GM21737 (cell line): ENCODE measurements around the gene PLXNA3.
A peak's percentile ranks its signal among the peaks of the same experiment; 100 is the strongest.

Source experiments
- ATAC-seq: cut with Tn5 transposase; IDR thresholded peaks from one replicate; pipeline ENCODE4 v1.9.1; 2021; ENCODE audit warnings: mild to moderate bottlenecking, moderate library complexity; ENCODE audit not compliant: unreplicated experiment

The PLXNA3 gene

GRCh38 chrX:154458116-154458953 lies at the start of gene PLXNA3:
TSS of gene PLXNA3 (plus strand) at chrX:154458281. CDS start at chrX:154460184, 1,903 bp downstream.
- peak; percentile 57 for ATAC-seq

GRCh38 chrX:154408659-154409221 lies 49.3 kb upstream of the PLXNA3 start:
- ATAC-seq: peak; percentile 9

GRCh38 chrX:154409222-154409871 lies 48.7 kb upstream of the PLXNA3 start, which contains the start of gene DNASE1L1:
TSS of gene DNASE1L1 (minus strand) at chrX:154409254. CDS start at chrX:154405568, 3,686 bp downstream.
- ATAC-seq: peak; percentile 39

- ATAC-seq: peak; percentile 50
These were observed 46.1 kb upstream of the PLXNA3 start for GRCh38 chrX:154411981-154412340.

GRCh38 chrX:154412468-154412867 lies 45.6 kb upstream of the PLXNA3 start:
- ATAC-seq: no peak

- ATAC-seq: no peak
These were observed 44.9 kb upstream of the PLXNA3 start for GRCh38 chrX:154413142-154413541.

- ATAC-seq: no peak
These were observed 40.9 kb upstream of the PLXNA3 start for GRCh38 chrX:154417157-154417556.

GRCh38 chrX:154419189-154419588 lies 38.9 kb upstream of the PLXNA3 start:
- no peak for ATAC-seq

- no peak for ATAC-seq
These were observed 38.2 kb upstream of the PLXNA3 start for GRCh38 chrX:154419688-154420401.

GRCh38 chrX:154420402-154420756 lies 37.7 kb upstream of the PLXNA3 start:
- ATAC-seq: no peak

GRCh38 chrX:154426916-154427770 lies 30.9 kb upstream of the PLXNA3 start:
- ATAC-seq: no peak

- peak; percentile 96 for ATAC-seq
These were observed 29.6 kb upstream of the PLXNA3 start, which contains the start of gene ATP6AP1 for GRCh38 chrX:154428176-154429171. TSS of gene ATP6AP1 (plus strand) at chrX:154428677. CDS start at chrX:154428693, 16 bp downstream.

GRCh38 chrX:154429711-154430110 lies 28.4 kb upstream of the PLXNA3 start:
- no peak for ATAC-seq

- no peak for ATAC-seq
These were observed 27.6 kb upstream of the PLXNA3 start for GRCh38 chrX:154430479-154430878.

GRCh38 chrX:154430916-154431315 lies 27.2 kb upstream of the PLXNA3 start:
- no peak for ATAC-seq

GRCh38 chrX:154431341-154431740 lies 26.7 kb upstream of the PLXNA3 start:
- no peak for ATAC-seq

- no peak for ATAC-seq
These were observed 25.9 kb upstream of the PLXNA3 start for GRCh38 chrX:154432210-154432609.

GRCh38 chrX:154433605-154434004 lies 24.5 kb upstream of the PLXNA3 start:
- ATAC-seq: no peak
